GM19351 (cell line): ENCODE measurements around the gene ABCC4.

Experiments used
- ATAC-seq: cut with Tn5 transposase; IDR thresholded peaks from one replicate; pipeline ENCODE4 v1.9.1; 2021; ENCODE audit warnings: mild to moderate bottlenecking, moderate library complexity; ENCODE audit not compliant: unreplicated experiment

The ABCC4 gene

DNA sequence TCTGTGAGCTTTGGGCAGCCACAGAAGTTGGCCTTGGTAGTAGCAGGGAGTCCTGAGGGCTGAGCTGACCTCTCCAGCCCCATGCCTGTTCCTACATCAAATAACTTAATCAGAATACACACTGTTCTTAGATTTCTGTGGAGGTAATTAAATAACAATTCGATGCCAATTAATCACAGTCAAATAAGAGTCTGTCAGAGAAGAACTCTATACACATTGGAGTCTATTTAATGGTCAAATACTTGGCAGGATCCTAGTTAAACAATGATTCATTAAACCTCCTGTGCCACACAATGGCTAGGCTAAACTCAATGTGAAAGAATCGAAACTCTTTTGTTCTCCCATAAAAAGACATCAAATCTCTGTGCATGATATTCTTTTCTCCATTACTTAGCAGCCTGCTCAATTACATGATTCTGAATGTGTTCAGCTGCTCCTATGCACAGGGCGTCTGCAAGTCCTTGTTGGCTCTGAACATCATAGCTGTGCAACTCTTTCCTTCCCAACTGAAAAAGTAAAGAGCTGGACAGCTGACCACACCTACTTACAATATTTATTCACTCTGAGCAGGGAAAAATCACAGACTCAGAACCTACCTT lies 173.1 kb downstream of the ABCC4 start:
- ATAC-seq, result no peak

GRCh38 chr13:95124959-95125358 lies 176.3 kb downstream of the ABCC4 start:
- ATAC-seq, result no peak

DNA sequence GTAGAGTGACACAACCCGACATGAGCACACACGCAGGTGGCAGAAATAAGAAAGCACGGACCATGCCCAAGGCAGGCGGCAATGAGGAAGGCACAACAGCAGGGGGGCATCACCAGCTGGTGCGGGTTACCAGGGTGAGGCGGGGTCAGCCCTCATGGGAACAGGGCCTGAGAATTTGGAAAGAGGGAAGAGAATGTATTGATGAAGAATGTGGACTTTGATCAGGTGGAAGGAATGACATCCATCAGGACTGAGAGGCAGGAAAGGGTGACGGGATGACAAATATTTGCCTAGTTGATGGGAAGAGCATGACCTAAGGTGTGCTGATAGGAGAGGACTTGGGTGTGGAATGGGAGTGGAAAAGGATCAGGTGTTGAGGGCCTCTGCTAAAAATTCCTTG lies 177.5 kb downstream of the ABCC4 start:
- no peak for ATAC-seq

DNA sequence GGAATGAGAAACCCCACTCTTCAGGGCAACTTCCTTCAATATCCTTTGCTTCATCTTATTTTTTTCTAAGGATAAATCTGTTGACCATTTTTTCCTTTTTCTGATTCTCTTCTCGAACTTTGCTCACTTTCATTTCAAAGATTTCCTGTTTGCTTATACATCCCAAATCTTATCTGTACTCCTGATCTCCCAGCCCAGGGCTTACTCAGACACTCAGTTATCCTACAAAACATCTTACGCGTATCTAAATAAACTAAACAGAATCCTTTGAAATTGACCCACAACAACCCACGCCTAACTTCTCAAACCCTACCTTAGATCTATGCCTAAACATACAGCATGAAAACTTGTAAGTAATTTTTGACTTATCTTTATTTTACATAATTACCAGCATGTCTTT lies 179.2 kb downstream of the ABCC4 start:
- ATAC-seq, result no peak

DNA sequence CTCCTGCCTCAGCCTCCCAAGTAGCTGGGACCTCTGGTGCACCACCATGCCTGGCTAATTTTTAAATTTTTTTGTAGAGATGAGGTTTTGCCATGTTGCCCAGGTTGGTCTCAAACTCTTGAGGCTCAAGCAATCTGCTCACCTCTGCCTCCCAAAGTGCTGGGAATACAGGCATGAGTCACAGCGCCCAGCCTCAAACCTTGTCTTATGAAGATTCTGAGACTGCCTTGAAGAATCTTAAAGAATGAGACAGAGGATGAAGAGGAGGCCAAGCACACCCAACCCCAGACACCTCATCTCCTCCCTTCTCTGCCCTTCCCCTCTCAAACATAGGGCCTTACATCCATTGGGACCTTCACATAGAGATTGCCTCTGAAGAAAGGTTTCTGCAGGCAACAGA lies 179.7 kb downstream of the ABCC4 start:
- ATAC-seq, result no peak

- ATAC-seq, result no peak
These were observed 180.6 kb downstream of the ABCC4 start for GRCh38 chr13:95120650-95121049.

GRCh38 chr13:95118541-95119324 lies 182.5 kb downstream of the ABCC4 start:
- ATAC-seq, result no peak

GRCh38 chr13:95117092-95117491 lies 184.2 kb downstream of the ABCC4 start:
- ATAC-seq, result no peak

DNA sequence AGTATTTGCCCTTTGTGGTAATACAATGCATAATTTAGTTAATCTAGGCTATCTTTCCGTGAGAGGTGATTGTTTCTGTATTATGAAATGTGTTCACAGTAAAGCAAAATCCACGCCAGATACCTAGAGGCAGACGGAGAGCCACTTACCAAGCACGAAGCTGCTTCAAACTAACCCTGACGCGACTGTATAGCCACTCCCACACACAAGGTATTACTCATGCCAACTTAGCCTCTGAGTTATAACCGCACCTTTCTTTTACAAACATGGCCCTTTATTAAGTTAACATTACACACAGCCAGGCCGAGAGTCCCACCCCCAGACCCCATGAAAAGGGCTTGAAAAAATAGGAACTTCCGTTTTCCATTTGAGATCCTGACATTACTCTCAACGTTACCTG lies 185.7 kb downstream of the ABCC4 start:
- no peak for ATAC-seq

DNA sequence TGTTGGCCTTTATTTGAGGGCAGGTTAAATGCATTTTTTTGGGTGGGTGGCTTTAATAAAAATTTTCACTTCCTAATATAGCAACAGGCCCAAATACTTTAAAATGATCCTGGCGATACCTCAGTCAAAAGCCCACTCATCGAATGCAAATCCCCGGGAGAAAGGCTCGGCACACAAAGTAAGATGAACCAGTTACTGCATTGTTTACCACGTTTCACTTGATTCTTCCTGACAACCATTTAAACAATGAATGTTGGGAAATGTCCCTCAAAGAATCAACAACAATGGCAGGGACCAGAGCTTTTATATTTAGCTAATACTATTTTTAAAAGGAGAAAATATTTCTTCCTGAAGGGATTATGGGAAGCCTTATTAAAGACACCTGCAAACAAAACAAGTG lies 187.7 kb downstream of the ABCC4 start:
- ATAC-seq, result no peak

GRCh38 chr13:95112883-95113282 lies 188.4 kb downstream of the ABCC4 start:
- no peak for ATAC-seq

DNA sequence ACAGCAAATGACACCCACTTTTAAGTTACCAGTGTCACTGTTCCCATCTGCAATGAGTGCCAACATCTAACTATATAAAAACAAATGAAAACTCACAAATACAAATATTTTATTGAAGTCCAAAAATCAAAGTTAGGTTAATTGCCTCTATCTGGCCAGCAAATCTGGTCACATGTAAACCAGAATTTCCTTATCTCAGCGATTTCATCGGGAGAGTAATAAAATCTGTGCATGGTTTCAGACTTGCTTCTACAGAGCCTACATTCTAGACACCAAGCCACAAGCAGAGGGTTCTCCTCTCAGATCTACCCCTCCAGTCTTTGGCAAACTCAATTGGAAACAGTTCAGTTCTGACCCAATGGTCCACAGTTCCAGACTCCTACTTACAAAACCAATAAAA lies 189.6 kb downstream of the ABCC4 start:
- ATAC-seq, result no peak

GRCh38 chr13:95106562-95106961 lies 194.7 kb downstream of the ABCC4 start:
- no peak for ATAC-seq

DNA sequence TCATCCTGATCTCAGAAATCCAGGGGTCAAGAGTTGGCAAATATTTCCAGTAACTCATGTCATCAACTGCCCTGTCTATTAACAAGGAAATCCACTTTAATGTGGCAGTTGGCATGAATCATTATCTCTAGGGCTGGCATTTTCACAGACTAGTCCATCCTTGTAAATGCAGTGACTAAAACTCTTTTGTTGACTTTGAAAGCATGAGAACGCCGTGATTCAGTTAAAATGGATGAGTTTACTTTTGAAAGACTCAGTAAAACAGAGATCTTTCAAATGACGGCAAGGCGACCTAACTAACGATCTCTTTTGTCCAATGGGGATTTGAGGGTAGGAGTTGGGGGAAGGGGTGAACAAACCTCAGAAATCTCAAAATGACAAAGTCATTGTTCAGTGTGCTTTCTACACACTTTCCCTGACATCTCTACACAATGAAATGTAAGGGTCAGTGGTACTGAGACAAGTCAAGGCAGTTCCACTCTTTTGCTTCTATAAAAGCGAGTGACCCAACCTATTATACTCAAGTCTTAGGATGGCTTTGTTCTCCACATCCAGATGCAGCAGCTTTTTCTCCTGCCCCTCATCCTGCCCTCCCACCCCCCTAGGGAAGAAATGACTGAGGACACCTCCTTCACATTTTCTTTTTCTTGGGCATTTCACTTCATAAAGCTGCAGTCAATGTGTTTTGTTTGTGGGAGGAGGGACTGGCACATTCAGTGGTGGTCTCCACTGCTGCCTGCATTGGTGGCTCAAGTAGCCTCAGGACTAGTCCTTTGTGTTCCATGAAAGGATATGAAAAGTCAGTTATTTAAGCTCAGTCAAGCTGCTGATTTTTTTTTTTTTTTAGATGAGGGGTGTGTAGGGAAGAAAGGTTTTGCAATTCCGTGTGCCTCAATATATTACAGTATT lies 200.5 kb downstream of the ABCC4 start:
- no peak for ATAC-seq

- ATAC-seq, result no peak
These were observed 201.7 kb downstream of the ABCC4 start for GRCh38 chr13:95099541-95099940.

DNA sequence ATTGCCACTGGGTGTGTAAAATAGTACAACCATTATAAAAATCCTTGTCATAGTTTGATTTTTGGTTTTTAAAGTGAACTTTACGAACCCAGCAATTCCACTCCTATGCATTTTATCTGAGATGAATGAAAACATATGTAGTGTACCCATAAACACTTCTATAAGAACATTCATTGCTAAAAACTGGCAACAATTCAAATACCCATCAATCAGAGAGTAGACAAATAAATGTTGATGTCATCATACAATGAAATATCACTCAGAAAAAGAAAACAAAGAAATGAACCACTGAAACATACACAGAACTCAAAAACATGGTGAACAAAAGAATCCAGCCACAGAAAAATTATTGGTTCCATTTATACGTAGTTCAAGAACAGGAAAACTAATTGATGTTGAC lies 202.3 kb downstream of the ABCC4 start:
- ATAC-seq, result no peak

DNA sequence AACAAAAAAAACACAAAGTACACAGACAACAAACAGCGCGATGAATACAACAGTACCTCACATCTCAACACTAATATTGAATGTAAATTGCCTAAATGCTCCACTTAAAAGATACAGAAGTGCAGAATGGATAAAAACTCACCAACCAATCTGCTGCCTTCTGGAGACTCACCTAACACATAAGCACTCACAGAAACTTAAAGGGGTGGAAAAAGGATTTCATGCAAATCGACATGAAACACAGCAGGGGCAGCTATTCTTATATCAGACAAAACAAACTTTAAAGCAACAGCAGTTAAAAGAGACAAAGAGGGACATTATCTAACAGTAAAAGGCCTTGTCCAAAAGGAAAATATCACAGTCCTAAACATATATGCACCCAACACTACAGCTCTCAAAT lies 209.5 kb downstream of the ABCC4 start:
- no peak for ATAC-seq

- ATAC-seq, result no peak
These were observed 213.4 kb downstream of the ABCC4 start for GRCh38 chr13:95087746-95088305.

GRCh38 chr13:95086761-95087160 lies 214.5 kb downstream of the ABCC4 start:
- ATAC-seq, result no peak

- ATAC-seq, result no peak
These were observed 217.5 kb downstream of the ABCC4 start for GRCh38 chr13:95083758-95084157.

GRCh38 chr13:95083066-95083465 lies 218.2 kb downstream of the ABCC4 start:
- ATAC-seq, result no peak
